ENCODE data around the gene SAFB2. TPM values are rescaled to one million over a fixed set of nuclear protein-coding genes. Genes with fewer than 3 reads are reported as not detected.

The SAFB2 gene
- total and polyA plus RNA-seq, 2 of the 13 experiments (the other 11 are each of a cell fraction or from before 2014, with no cell fraction given), result 11.2 to 31.5 TPM

DNA sequence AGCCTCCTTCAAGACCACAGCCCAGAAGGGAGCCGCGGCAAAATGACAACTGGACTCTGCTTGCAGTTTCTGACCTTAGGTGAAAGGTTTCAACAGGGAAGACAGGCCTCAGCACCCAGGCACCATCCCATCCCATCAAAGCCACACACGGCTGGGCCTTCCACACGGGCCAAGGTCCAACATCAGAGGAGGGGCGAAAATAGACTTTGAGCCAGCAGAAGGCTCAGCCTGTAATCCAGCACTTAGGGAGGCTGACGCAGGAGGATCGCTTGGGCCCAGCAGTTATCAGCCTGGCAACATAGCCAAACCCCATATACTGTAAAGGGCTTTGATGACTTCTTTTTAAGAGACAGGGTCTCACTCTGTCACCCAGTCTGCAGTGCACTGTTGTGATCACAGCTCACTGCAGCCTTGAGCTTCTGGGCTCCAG, 28.0 kb downstream of the SAFB2 start (continued):
- TF ChIP-seq, protein P1, sequence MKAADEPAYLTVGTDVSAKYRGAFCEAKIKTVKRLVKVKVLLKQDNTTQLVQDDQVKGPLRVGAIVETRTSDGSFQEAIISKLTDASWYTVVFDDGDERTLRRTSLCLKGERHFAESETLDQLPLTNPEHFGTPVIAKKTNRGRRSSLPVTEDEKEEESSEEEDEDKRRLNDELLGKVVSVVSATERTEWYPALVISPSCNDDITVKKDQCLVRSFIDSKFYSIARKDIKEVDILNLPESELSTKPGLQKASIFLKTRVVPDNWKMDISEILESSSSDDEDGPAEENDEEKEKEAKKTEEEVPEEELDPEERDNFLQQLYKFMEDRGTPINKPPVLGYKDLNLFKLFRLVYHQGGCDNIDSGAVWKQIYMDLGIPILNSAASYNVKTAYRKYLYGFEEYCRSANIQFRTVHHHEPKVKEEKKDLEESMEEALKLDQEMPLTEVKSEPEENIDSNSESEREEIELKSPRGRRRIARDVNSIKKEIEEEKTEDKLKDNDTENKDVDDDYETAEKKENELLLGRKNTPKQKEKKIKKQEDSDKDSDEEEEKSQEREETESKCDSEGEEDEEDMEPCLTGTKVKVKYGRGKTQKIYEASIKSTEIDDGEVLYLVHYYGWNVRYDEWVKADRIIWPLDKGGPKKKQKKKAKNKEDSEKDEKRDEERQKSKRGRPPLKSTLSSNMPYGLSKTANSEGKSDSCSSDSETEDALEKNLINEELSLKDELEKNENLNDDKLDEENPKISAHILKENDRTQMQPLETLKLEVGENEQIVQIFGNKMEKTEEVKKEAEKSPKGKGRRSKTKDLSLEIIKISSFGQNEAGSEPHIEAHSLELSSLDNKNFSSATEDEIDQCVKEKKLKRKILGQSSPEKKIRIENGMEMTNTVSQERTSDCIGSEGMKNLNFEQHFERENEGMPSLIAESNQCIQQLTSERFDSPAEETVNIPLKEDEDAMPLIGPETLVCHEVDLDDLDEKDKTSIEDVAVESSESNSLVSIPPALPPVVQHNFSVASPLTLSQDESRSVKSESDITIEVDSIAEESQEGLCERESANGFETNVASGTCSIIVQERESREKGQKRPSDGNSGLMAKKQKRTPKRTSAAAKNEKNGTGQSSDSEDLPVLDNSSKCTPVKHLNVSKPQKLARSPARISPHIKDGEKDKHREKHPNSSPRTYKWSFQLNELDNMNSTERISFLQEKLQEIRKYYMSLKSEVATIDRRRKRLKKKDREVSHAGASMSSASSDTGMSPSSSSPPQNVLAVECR (CRISPR knock-in tag; IDR thresholded peaks at IDR 0.05; ENCODE audit: borderline replicate concordance), result peak; percentile 66; the same call in 1 of the 2 replicates
- TF ChIP-seq ZSCAN29 (CRISPR knock-in tag; conservative IDR thresholded peaks at IDR 0.05), result peak; percentile 45; the same call in 1 of the 2 replicates
- no peak for TF ChIP-seq ZBTB21 (CRISPR knock-in tag; IDR thresholded peaks at IDR 0.05)
- no peak for TF ChIP-seq ZSCAN30 (CRISPR knock-in tag; IDR thresholded peaks at IDR 0.05)
- peak; percentile 60; the same call in 1 of the 2 replicates for TF ChIP-seq ZNF724P (CRISPR knock-in tag; IDR thresholded peaks at IDR 0.05; ENCODE audit: borderline replicate concordance)
- TF ChIP-seq, protein P2, sequence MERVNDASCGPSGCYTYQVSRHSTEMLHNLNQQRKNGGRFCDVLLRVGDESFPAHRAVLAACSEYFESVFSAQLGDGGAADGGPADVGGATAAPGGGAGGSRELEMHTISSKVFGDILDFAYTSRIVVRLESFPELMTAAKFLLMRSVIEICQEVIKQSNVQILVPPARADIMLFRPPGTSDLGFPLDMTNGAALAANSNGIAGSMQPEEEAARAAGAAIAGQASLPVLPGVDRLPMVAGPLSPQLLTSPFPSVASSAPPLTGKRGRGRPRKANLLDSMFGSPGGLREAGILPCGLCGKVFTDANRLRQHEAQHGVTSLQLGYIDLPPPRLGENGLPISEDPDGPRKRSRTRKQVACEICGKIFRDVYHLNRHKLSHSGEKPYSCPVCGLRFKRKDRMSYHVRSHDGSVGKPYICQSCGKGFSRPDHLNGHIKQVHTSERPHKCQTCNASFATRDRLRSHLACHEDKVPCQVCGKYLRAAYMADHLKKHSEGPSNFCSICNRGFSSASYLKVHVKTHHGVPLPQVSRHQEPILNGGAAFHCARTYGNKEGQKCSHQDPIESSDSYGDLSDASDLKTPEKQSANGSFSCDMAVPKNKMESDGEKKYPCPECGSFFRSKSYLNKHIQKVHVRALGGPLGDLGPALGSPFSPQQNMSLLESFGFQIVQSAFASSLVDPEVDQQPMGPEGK (CRISPR knock-in tag; IDR thresholded peaks at IDR 0.05), result peak; percentile 63; the same call in 1 of the 2 replicates
- no peak for TF ChIP-seq ZNF761 (CRISPR knock-in tag; conservative IDR thresholded peaks at IDR 0.05)
- TF ChIP-seq, protein P3, sequence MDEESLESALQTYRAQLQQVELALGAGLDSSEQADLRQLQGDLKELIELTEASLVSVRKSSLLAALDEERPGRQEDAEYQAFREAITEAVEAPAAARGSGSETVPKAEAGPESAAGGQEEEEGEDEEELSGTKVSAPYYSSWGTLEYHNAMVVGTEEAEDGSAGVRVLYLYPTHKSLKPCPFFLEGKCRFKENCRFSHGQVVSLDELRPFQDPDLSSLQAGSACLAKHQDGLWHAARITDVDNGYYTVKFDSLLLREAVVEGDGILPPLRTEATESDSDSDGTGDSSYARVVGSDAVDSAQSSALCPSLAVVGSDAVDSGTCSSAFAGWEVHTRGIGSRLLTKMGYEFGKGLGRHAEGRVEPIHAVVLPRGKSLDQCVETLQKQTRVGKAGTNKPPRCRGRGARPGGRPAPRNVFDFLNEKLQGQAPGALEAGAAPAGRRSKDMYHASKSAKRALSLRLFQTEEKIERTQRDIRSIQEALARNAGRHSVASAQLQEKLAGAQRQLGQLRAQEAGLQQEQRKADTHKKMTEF (CRISPR knock-in tag; IDR thresholded peaks at IDR 0.05), result peak; percentile 64; the same call in 1 of the 2 replicates
- TF ChIP-seq MEF2D (CRISPR knock-in tag; IDR thresholded peaks at IDR 0.05), result peak; percentile 55; the same call in 1 of the 2 replicates
- no peak for TF ChIP-seq ZNF20 (CRISPR knock-in tag; IDR thresholded peaks at IDR 0.05)
- TF ChIP-seq ZNF138 (CRISPR knock-in tag; IDR thresholded peaks at IDR 0.05; ENCODE audit: low read depth), result no peak
- TF ChIP-seq, protein P4, sequence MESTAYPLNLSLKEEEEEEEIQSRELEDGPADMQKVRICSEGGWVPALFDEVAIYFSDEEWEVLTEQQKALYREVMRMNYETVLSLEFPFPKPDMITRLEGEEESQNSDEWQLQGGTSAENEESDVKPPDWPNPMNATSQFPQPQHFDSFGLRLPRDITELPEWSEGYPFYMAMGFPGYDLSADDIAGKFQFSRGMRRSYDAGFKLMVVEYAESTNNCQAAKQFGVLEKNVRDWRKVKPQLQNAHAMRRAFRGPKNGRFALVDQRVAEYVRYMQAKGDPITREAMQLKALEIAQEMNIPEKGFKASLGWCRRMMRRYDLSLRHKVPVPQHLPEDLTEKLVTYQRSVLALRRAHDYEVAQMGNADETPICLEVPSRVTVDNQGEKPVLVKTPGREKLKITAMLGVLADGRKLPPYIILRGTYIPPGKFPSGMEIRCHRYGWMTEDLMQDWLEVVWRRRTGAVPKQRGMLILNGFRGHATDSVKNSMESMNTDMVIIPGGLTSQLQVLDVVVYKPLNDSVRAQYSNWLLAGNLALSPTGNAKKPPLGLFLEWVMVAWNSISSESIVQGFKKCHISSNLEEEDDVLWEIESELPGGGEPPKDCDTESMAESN (CRISPR knock-in tag; conservative IDR thresholded peaks at IDR 0.05), result peak; percentile 48; the same call in 1 of the 2 replicates
- 0 out of 2 replicates have a peak, but pooled peaks have one; percentile 47 for TF ChIP-seq NCOA2 (CRISPR knock-in tag; IDR thresholded peaks at IDR 0.05)
- peak; percentile 52; the same call in 1 of the 2 replicates for TF ChIP-seq FOXA3 (CRISPR knock-in tag; IDR thresholded peaks at IDR 0.05)
- no peak for TF ChIP-seq POLR2G (IDR thresholded peaks at IDR 0.05; ENCODE audit: low read depth, low read length)
- TF ChIP-seq, protein P5, sequence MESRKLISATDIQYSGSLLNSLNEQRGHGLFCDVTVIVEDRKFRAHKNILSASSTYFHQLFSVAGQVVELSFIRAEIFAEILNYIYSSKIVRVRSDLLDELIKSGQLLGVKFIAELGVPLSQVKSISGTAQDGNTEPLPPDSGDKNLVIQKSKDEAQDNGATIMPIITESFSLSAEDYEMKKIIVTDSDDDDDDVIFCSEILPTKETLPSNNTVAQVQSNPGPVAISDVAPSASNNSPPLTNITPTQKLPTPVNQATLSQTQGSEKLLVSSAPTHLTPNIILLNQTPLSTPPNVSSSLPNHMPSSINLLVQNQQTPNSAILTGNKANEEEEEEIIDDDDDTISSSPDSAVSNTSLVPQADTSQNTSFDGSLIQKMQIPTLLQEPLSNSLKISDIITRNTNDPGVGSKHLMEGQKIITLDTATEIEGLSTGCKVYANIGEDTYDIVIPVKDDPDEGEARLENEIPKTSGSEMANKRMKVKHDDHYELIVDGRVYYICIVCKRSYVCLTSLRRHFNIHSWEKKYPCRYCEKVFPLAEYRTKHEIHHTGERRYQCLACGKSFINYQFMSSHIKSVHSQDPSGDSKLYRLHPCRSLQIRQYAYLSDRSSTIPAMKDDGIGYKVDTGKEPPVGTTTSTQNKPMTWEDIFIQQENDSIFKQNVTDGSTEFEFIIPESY (CRISPR knock-in tag; IDR thresholded peaks at IDR 0.05), result peak; percentile 48; the same call in 1 of the 2 replicates
- TF ChIP-seq RBM22 (optimal IDR thresholded peaks at IDR 0.05; ENCODE audit: low read length), result no peak
